WTC11 (cell line): ENCODE data around the gene UCHL5. TPM values are rescaled to one million over a fixed set of nuclear protein-coding genes. Genes with fewer than 3 reads are reported as not detected.

Source experiments
- CBFB ChIP-seq: sonication (generic); formaldehyde crosslinking; IDR thresholded peaks from 2 replicates; pipeline ENCODE4 v1.8.1; 2022; ENCODE audit warnings: mild to moderate bottlenecking, low read depth, missing genetic modification reagents
- CREM ChIP-seq: sonication (generic); formaldehyde crosslinking; IDR thresholded peaks from 2 replicates; pipeline ENCODE4 v1.8.1; 2022; ENCODE audit warnings: mild to moderate bottlenecking, missing genetic modification reagents, moderate library complexity
- E2F1 ChIP-seq: sonication (generic); formaldehyde crosslinking; IDR thresholded peaks from 2 replicates; pipeline ENCODE4 v1.8.0; 2022; ENCODE audit warnings: mild to moderate bottlenecking, missing genetic modification reagents
- ERG ChIP-seq: fragments of 250-450 bp; sonication (Bioruptor Pico); IDR thresholded peaks from 2 replicates; pipeline ENCODE4 v1.8.0; 2021; ENCODE audit warnings: mild to moderate bottlenecking
- ESRRA ChIP-seq: sonication (generic); formaldehyde crosslinking; IDR thresholded peaks from 2 replicates; pipeline ENCODE4 v1.8.1; 2022; ENCODE audit warnings: mild to moderate bottlenecking, missing genetic modification reagents, borderline replicate concordance
- HMGA2 ChIP-seq: fragments of 250-450 bp; sonication (Bioruptor Pico); IDR thresholded peaks from 2 replicates; pipeline ENCODE4 v1.4.0; 2021; ENCODE audit warnings: mild to moderate bottlenecking, moderate library complexity
- MLX ChIP-seq: sonication (generic); formaldehyde crosslinking; IDR thresholded peaks from 2 replicates; pipeline ENCODE4 v1.8.1; 2023; ENCODE audit warnings: mild to moderate bottlenecking, missing genetic modification reagents, moderate library complexity
- NFATC4 ChIP-seq: fragments of 250-450 bp; sonication (Bioruptor Pico); IDR thresholded peaks from 2 replicates; pipeline ENCODE4 v1.9.0; 2021; ENCODE audit warnings: mild to moderate bottlenecking
- OVOL2 ChIP-seq: fragments of 250-450 bp; sonication (Bioruptor Pico); IDR thresholded peaks from 2 replicates; pipeline ENCODE4 v1.9.0; 2021; ENCODE audit warnings: mild to moderate bottlenecking, borderline replicate concordance
- PRDM15 ChIP-seq: sonication (generic); formaldehyde crosslinking; IDR thresholded peaks from 2 replicates; pipeline ENCODE4 v1.8.0; 2022; ENCODE audit warnings: missing genetic modification reagents
- PREB ChIP-seq: sonication (generic); formaldehyde crosslinking; IDR thresholded peaks from 2 replicates; pipeline ENCODE4 v1.8.1; 2022; ENCODE audit warnings: mild to moderate bottlenecking, missing genetic modification reagents, moderate library complexity, borderline replicate concordance
- PRRX2 ChIP-seq: fragments of 250-450 bp; sonication (Bioruptor Pico); IDR thresholded peaks from 2 replicates; pipeline ENCODE4 v1.8.0; 2021; ENCODE audit warnings: mild to moderate bottlenecking
- RELA ChIP-seq: sonication (generic); formaldehyde crosslinking; IDR thresholded peaks from 2 replicates; pipeline ENCODE4 v1.8.1; 2022; ENCODE audit warnings: missing genetic modification reagents, mild to moderate bottlenecking, borderline replicate concordance
- TEAD1 ChIP-seq: sonication (generic); formaldehyde crosslinking; IDR thresholded peaks from 2 replicates; pipeline ENCODE4 v1.8.0; 2022; ENCODE audit warnings: mild to moderate bottlenecking, missing genetic modification reagents
- TP53 ChIP-seq: sonication (generic); formaldehyde crosslinking; IDR thresholded peaks from 2 replicates; pipeline ENCODE4 v1.8.1; 2023; ENCODE audit warnings: mild to moderate bottlenecking, missing genetic modification reagents
- USF1 ChIP-seq: sonication (generic); formaldehyde crosslinking; IDR thresholded peaks from 2 replicates; pipeline ENCODE4 v1.8.0; 2022; ENCODE audit warnings: mild to moderate bottlenecking, missing genetic modification reagents
- USF2 ChIP-seq: sonication (generic); formaldehyde crosslinking; IDR thresholded peaks from 2 replicates; pipeline ENCODE4 v1.8.1; 2023; ENCODE audit warnings: mild to moderate bottlenecking, missing genetic modification reagents, moderate library complexity
- ZNF138 ChIP-seq: sonication (generic); formaldehyde crosslinking; conservative IDR thresholded peaks from 2 replicates; pipeline ENCODE4 v1.8.1; 2022; ENCODE audit warnings: mild to moderate bottlenecking, moderate library complexity, missing genetic modification reagents
- ZNF219 ChIP-seq: sonication (generic); formaldehyde crosslinking; IDR thresholded peaks from 2 replicates; pipeline ENCODE4 v1.8.0; 2023; ENCODE audit warnings: missing genetic modification reagents, mild to moderate bottlenecking, borderline replicate concordance
- ZNF416 ChIP-seq: fragments of 250-450 bp; sonication (Bioruptor Pico); IDR thresholded peaks from 2 replicates; pipeline ENCODE4 v1.9.0; 2021; ENCODE audit warnings: mild to moderate bottlenecking, inconsistent platforms
- ZNF532 ChIP-seq: fragments of 250-450 bp; sonication (Bioruptor Pico); IDR thresholded peaks from 2 replicates; pipeline ENCODE4 v1.9.0; 2021; ENCODE audit warnings: mild to moderate bottlenecking, borderline replicate concordance
- ZSCAN18 ChIP-seq: fragments of 250-450 bp; sonication (Bioruptor Pico); IDR thresholded peaks from 2 replicates; pipeline ENCODE4 v2.1.2; 2022; ENCODE audit warnings: mild to moderate bottlenecking, moderate library complexity
- total RNA-seq: library from RNA; stranded (reverse); gene quantifications from 3 replicates; pipeline ENCODE4 v1.2.3, GENCODE V29; 2021

The UCHL5 gene
- total RNA-seq, 1 experiment from 2014 or later: 41.5 TPM

- TF ChIP-seq MLX (CRISPR knock-in tag) (no peak), PRRX2 (CRISPR knock-in tag) (no peak), USF2 (CRISPR knock-in tag) (no peak; the same call in 1 of the 2 replicates), ZNF532 (CRISPR knock-in tag) (peak; percentile 70; the same call in 1 of the 2 replicates), CBFB (CRISPR knock-in tag) (no peak), TEAD1 (peak; percentile 74; the same call in 1 of the 2 replicates), NFATC4 (no peak), PREB (CRISPR knock-in tag) (no peak), ESRRA (CRISPR knock-in tag) (peak; percentile 76; the same call in 1 of the 2 replicates), HMGA2 (CRISPR knock-in tag) (peak; percentile 3; the same call in 1 of the 2 replicates), ERG (no peak), PRDM15 (CRISPR knock-in tag) (peak; percentile 41), E2F1 (CRISPR knock-in tag) (no peak), CREM (CRISPR knock-in tag) (peak; percentile 84), ZNF138 (no peak), ZNF219 (CRISPR knock-in tag) (no peak), ZSCAN18 (CRISPR knock-in tag) (no peak), USF1 (CRISPR knock-in tag) (peak; percentile 67; the same call in 1 of the 2 replicates), OVOL2 (CRISPR knock-in tag) (no peak), ZNF416 (CRISPR knock-in tag) (no peak), TP53 (CRISPR knock-in tag) (no peak), RELA (CRISPR knock-in tag) (no peak)
Observed at GRCh38 chr1:193059282-193060114, at the start of gene UCHL5, which contains the start of gene RO60 (continued).
